Neural progenitor cell (in vitro differentiated cells): Measurements from ENCODE around the gene SCN2B. TPM values are rescaled to one million over a fixed set of nuclear protein-coding genes. Genes with fewer than 3 reads are reported as not detected.

Source experiments
- DNase-seq: peaks from one replicate; pipeline ENCODE4 v3.0.0-alpha.2; 2016; ENCODE audit warnings: low spot score
- H2AFZ ChIP-seq: fragments of 200-600 bp; sonication (generic); replicated peaks from 2 replicates; pipeline ENCODE4 v1.6.1; 2016; ENCODE audit warnings: antibody characterized with exemption
- H3F3A ChIP-seq: fragments of 200-600 bp; sonication (generic); 2 replicates; pipeline ENCODE4 v1.6.1; 2016; ENCODE audit warnings: antibody characterized with exemption, low read depth
- H3K27ac ChIP-seq: fragments of 200-600 bp; sonication (generic); 2 replicates; pipeline ENCODE4 v1.5.1; 2016; ENCODE audit warnings: mild to moderate bottlenecking
- H3K27me3 ChIP-seq: fragments of 200-600 bp; sonication (generic); 2 replicates; pipeline ENCODE4 v1.6.1; 2016; ENCODE audit warnings: mild to moderate bottlenecking, moderate library complexity
- H3K36me3 ChIP-seq: fragments of 200-600 bp; sonication (generic); 2 replicates; pipeline ENCODE4 v1.5.1; 2016
- H3K4me1 ChIP-seq: fragments of 200-600 bp; sonication (generic); 2 replicates; pipeline ENCODE4 v1.6.1; 2016; ENCODE audit warnings: mixed run types
- H3K4me2 ChIP-seq: fragments of 200-600 bp; sonication (generic); 2 replicates; pipeline ENCODE4 v1.6.1; 2016
- H3K4me3 ChIP-seq: fragments of 200-600 bp; sonication (generic); 2 replicates; pipeline ENCODE4 v1.5.1; 2016
- H3K79me2 ChIP-seq: fragments of 200-600 bp; sonication (generic); 2 replicates; pipeline ENCODE4 v1.6.1; 2016; ENCODE audit warnings: low read depth
- H3K9ac ChIP-seq: fragments of 200-600 bp; sonication (generic); 2 replicates; pipeline ENCODE4 v1.6.1; 2016
- H3K9me3 ChIP-seq: fragments of 200-600 bp; sonication (generic); 2 replicates; pipeline ENCODE4 v1.5.1; 2016; ENCODE audit warnings: low read depth
- H4K20me1 ChIP-seq: fragments of 200-600 bp; sonication (generic); 2 replicates; pipeline ENCODE4 v1.6.1; 2016; ENCODE audit warnings: low read depth
- H3K27ac Mint-ChIP-seq: 3 replicates; pipeline ENCODE4 v1.8.0; 2021; ENCODE audit warnings: mixed read lengths
- H3K27me3 Mint-ChIP-seq: 2 replicates; pipeline ENCODE4 v1.8.0; 2022; ENCODE audit warnings: low read depth, mild to moderate bottlenecking, inconsistent platforms, moderate library complexity, mixed read lengths; ENCODE audit not compliant: insufficient read depth
- H3K36me3 Mint-ChIP-seq: 3 replicates; pipeline ENCODE4 v1.8.0; 2021; ENCODE audit warnings: mixed read lengths
- H3K4me1 Mint-ChIP-seq: 3 replicates; pipeline ENCODE4 v1.8.0; 2021; ENCODE audit warnings: mixed read lengths
- H3K4me3 Mint-ChIP-seq: 3 replicates; pipeline ENCODE4 v1.8.0; 2021; ENCODE audit warnings: mild to moderate bottlenecking, moderate library complexity, mixed read lengths
- H3K9me3 Mint-ChIP-seq: 3 replicates; pipeline ENCODE4 v1.8.0; 2020; ENCODE audit warnings: mixed read lengths
- CTCF ChIP-seq: fragments of 200-600 bp; sonication (generic); IDR thresholded peaks from 2 replicates; pipeline ENCODE4 v1.5.1; 2017; ENCODE audit warnings: antibody characterized with exemption, mild to moderate bottlenecking
- EZH2 ChIP-seq: fragments of 200-600 bp; sonication (generic); IDR thresholded peaks from 2 replicates; pipeline ENCODE4 v1.6.1; 2017; ENCODE audit warnings: antibody characterized with exemption, mild to moderate bottlenecking, moderate library complexity
- EZH2phosphoT487 ChIP-seq: fragments of 200-600 bp; sonication (generic); IDR thresholded peaks from 2 replicates; pipeline ENCODE4 v1.6.1; 2017; ENCODE audit warnings: antibody characterized with exemption
- total RNA-seq: library from RNA; depleted of rRNA; stranded (reverse); fragments of >200 nt; gene quantifications from 2 replicates; pipeline ENCODE4 v1.2.3, GENCODE V29; 2015; ENCODE audit warnings: low replicate concordance

SCN2B gene
- total RNA-seq, 1 donor from 2014 or later: 0.15 TPM

- Mint-ChIP-seq H3K36me3 (no peaks in the 10 kb centered on the region), H3K27ac (no peak overlapping the region), H3K4me3 (peak overlapping the region; percentile 31), H3K9me3 (no peaks in the 10 kb centered on the region), H3K4me1 (peaks cover 10% of the 10 kb centered on the region), H3K27me3 (peaks cover 50% of the 10 kb centered on the region)
- no peak overlapping the region for H2AFZ ChIP-seq
- no peaks in the 10 kb centered on the region for H3K79me2 ChIP-seq
- peaks cover 10% of the 10 kb centered on the region for H3K4me1 ChIP-seq
- no peaks in the 10 kb centered on the region for H3K36me3 ChIP-seq
- no peak for TF ChIP-seq CTCF
- no peak for TF ChIP-seq EZH2phosphoT487
- TF ChIP-seq EZH2: no peak
- no peaks in the 10 kb centered on the region for H3F3A ChIP-seq
- no peak overlapping the region for H3K4me3 ChIP-seq
- H3K9me3 ChIP-seq: no peaks in the 10 kb centered on the region
- H4K20me1 ChIP-seq: no peaks in the 10 kb centered on the region
- DNase-seq: no peak
- H3K4me2 ChIP-seq: no peak overlapping the region
- peaks cover 73% of the 10 kb centered on the region for H3K27me3 ChIP-seq
- no peak overlapping the region for H3K27ac ChIP-seq
- no peak overlapping the region for H3K9ac ChIP-seq
Measured at GRCh38 chr11:118169300-118170140, 6.9 kb downstream of the SCN2B start.

- no peak for DNase-seq
- Histone ChIP-seq H3K4me2 (no peak overlapping the region), H3K36me3 (no peaks in the 10 kb centered on the region), H3K4me1 (peaks cover 10% of the 10 kb centered on the region), H3K9me3 (no peaks in the 10 kb centered on the region), H3F3A (no peaks in the 10 kb centered on the region), H3K27ac (no peak overlapping the region), H3K27me3 (peaks cover 69% of the 10 kb centered on the region), H3K9ac (no peak overlapping the region), H3K79me2 (no peaks in the 10 kb centered on the region), H2AFZ (no peak overlapping the region), H4K20me1 (no peaks in the 10 kb centered on the region), H3K4me3 (no peak overlapping the region)
- no peaks in the 10 kb centered on the region for H3K9me3 Mint-ChIP-seq
- H3K36me3 Mint-ChIP-seq: no peaks in the 10 kb centered on the region
- TF ChIP-seq EZH2: no peak
- TF ChIP-seq EZH2phosphoT487: no peak
- TF ChIP-seq CTCF: no peak
- H3K27ac Mint-ChIP-seq: no peak overlapping the region
- no peak overlapping the region for H3K4me3 Mint-ChIP-seq
- H3K27me3 Mint-ChIP-seq: peaks cover 51% of the 10 kb centered on the region
- H3K4me1 Mint-ChIP-seq: peaks cover 8% of the 10 kb centered on the region
Measured at GRCh38 chr11:118168751-118169150, 7.7 kb downstream of the SCN2B start.

GRCh38 chr11:118168316-118168715 is 8.1 kb downstream of the SCN2B start:
- TF ChIP-seq EZH2: no peak
- no peak for TF ChIP-seq EZH2phosphoT487
- no peak for TF ChIP-seq CTCF
- no peaks in the 10 kb centered on the region for H3K36me3 Mint-ChIP-seq
- H2AFZ ChIP-seq: no peak overlapping the region
- H3K79me2 ChIP-seq: no peaks in the 10 kb centered on the region
- peaks cover 7% of the 10 kb centered on the region for H3K4me1 Mint-ChIP-seq
- H3K36me3 ChIP-seq: no peaks in the 10 kb centered on the region
- DNase-seq: no peak
- no peaks in the 10 kb centered on the region for H4K20me1 ChIP-seq
- H3K4me3 ChIP-seq: no peak overlapping the region
- H3K27me3 Mint-ChIP-seq: peaks cover 49% of the 10 kb centered on the region
- H3K27me3 ChIP-seq: peaks cover 66% of the 10 kb centered on the region
- peaks cover 10% of the 10 kb centered on the region for H3K4me1 ChIP-seq
- no peak overlapping the region for H3K27ac ChIP-seq
- H3K9ac ChIP-seq: no peak overlapping the region
- no peak overlapping the region for H3K4me2 ChIP-seq
- no peaks in the 10 kb centered on the region for H3K9me3 ChIP-seq
- no peak overlapping the region for H3K4me3 Mint-ChIP-seq
- H3F3A ChIP-seq: no peaks in the 10 kb centered on the region
- H3K27ac Mint-ChIP-seq: no peak overlapping the region
- no peaks in the 10 kb centered on the region for H3K9me3 Mint-ChIP-seq
